Stimulated activated CD4-positive, alpha-beta T cell treated with anti-CD3 and anti-CD28 coated beads, TNF-alpha, amount 100 ng/mL, for 1 hour (primary cell): ENCODE measurements around the gene OR5H1.
"Not testable (repeated sequence)": the region's sequence is repeated elsewhere in the genome, so short reads cannot be mapped to it uniquely, and the experiment has no call there.

ENCODE experiments used
- DNase-seq, 3 donors: peaks; one replicate each; pipeline ENCODE4 v3.0.0-alpha.2; 2020; ENCODE audit warnings: low read depth in 3 of 3, low spot score in 1 of 3

Gene OR5H1

DNA sequence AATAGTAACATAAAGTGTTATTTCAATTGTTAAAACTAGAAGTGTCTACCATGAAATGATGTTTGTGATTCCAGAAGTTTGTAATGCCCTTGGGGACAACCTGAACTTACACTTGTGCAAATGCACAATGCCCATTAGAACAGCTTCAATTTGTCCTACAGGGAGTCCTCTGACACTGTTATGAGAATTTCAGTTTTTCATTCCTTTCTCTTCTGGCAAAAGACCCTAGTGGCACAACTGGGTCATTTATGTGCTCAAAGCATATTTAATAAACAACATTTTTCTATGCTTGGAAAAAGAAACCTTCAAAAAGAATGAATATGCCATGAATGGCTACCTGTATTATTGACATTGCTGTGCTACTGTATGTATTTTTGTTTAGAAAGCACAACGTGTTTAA, at the start of gene OR5H1:
TSS of gene OR5H1 (plus strand) at position 301 of the 400 bp plus-strand sequence. CDS start 1,977 bp downstream, outside the sequence.
- DNase-seq = no peak

DNA sequence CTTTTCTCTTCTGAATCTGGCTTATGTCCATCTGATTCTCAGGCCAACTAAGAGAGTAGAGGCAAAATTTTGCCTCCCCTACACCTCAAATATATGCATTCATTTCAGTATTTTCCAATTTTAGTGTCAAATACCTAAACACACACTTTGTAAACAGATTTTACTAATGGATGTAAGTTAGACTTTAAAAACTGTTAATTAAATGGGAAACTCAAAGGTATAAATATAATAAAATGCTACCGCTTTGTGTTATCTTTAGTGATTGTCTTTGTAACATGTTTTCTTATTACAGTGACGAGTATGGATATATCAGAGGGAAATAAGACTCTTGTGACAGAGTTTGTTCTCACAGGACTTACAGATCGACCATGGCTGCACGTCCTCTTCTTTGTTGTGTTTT, 43.6 kb upstream of the OR5H1 start, which contains the start of gene OR5AC2:
TSS of gene OR5AC2 (plus strand) at position 301 of the 400 bp plus-strand sequence. CDS start at position 301, 0 bp downstream.
- no peak for DNase-seq

DNA sequence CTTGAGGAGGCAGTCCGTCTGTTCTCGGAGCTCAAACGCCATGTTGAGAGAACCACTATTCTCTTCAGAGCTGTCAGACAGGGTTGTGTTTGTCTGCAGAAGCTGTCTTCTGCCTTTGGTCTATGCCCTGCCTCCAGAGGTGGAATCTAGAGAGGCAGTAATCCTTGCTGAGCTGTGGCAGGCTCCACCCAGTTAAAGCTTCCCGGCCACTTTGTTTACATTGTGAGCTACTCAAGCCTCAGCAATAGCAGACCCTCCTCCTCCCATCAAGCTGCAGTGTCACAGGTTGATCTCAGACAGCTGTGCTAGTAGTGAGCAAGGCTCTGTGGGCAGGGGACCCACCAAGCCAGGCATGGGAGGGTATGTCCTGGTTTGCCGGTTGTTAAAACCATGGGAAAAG, 34.6 kb upstream of the OR5H1 start:
- no peak for DNase-seq

DNA sequence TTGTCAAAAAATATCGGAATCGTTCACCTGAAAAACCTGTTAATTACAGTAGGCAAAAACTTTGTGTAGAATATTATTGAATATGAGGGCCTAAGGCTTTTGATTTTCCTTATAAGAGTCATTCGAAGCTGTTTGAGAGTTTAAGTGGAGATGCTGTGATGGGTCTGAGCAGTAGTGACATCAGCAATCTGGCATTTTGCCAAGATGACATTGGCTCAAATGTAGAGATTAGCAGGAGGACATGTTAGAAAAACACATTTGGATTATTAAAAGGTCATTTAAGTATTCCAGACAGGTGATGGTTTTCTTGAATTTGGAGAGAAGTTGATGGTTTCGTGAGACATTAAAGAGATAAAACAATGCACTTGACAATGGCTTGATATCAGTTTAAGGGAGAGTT, 30.7 kb upstream of the OR5H1 start:
- no peak for DNase-seq

DNA sequence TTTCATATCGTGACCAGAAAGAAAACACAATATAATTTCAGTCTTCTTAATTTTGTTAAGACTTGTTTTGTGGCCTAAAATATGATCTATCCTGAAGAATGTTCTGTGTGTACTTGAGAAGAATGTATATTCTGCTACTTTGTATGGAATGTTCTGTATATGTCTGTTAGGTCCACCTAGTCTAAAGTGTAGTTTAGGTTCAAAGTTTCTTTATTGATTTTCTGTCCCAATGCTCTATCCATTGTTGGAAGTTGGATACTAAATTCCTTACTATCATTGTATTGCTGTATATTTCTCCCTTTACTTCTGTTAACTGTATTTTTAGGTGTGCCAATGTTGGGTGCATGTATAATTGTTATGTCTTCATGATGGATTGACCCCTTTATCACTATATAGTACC, 22.4 kb upstream of the OR5H1 start:
- DNase-seq = no peak

DNA sequence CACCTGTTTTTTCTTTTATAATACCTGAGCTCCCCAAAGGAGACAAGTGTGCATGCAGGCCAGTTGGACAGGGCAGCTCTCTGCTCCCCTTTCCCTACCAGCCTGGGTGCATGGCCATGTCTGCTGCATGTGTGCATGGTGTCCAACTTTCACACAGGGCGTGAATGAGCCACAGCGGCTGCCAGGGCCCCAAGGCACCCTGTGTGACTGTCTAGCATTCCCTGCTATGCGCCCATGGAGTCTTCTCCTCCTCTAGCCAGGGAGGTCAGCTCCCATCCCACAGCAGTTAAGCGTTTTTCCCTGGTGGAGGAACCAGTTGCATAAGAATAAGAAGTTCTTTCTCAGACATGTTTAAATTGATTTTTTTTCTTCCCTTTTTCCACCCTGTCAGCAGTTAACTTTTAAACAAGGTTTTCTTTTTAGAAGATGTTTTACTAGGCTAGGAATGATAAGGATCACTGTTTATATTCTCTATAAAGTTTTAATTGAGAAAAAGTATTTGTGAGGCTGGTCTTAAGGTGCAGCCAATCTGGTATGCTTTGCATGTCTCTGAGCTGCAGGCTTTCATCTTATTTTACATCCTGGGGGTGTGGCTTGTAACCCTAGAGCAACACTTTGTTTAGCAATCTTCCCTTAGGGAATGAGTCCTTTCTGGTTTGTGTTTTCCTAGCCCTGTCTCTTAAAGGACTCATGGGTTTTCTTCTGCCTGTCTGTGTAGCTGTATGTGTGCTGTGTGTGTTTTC, 20.5 kb upstream of the OR5H1 start:
- DNase-seq = no peak

DNA sequence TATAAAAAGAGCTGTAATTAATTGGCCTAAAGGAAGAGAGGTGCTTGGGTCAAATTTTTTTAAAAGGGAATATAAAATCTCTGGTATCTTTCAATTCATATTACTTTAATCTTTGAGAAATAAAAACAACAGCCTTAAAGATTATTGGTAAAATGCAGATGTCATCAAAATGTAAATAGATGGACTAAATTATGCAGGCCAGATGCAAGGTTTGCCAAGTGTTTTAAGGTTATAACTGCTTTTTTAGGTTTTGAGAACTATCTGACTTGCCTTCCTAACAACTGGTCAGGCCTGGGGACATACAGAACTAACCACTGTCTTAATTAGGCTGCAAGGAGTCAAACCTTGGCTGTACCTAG, 20.0 kb upstream of the OR5H1 start:
- no peak for DNase-seq

DNA sequence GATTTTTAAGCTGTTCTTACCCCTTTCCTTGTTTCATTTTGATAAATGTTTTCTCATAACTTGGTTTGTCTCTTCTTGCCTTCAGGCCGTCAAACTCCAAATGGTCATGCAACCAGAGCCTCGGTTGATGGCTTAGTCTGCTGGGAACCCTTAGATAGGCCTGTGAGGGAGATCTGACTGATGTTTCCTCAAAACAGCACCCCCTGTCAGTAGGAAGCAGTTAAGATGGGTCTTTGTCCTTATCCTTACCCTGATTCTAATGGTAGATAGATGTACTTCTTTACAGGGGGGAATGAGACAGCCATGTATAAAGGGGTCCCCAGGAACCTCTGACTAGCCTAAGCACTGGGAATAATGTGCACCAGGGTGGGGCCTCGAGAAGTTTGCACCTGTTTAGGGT, 16.3 kb upstream of the OR5H1 start:
- DNase-seq = no peak

DNA sequence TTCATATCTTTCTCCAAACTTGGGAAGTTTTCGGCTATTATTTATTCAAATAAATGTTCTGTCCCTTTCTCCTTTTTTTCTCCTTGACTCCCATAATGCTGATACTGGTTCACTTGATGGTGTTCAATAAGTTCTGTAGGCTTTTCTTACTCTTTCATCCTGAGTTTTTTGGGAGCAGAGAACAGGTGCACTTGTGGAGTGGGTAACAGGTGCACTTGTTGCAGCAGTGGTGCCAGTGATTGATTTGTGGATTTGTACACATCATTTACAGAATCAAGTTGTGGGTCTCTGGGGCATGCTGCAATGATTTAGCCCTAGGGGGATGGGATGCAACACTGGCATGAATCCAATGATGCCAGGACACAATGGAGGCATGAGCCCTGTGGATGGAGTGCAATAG, 14.8 kb upstream of the OR5H1 start:
- no peak for DNase-seq

DNA sequence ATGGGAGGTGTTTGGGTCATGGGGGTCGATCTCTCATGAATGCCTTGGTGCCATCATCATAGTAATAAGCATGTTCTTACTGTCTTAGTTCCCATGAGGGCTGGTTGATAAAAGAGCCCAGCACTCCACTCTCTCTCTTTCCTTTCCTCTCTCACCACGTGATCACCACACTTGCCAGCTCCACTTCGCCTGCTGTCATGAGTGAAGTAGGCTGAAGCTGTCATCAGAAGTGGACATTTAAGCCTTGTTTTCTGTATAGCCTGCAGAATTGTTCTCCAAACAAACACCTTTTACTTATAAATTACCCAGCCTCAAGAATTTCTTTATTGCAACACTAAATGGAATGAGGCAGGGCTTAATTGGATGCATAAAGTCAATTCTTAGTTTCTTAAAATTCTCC, 6.1 kb downstream of the OR5H1 start:
- DNase-seq = no peak

DNA sequence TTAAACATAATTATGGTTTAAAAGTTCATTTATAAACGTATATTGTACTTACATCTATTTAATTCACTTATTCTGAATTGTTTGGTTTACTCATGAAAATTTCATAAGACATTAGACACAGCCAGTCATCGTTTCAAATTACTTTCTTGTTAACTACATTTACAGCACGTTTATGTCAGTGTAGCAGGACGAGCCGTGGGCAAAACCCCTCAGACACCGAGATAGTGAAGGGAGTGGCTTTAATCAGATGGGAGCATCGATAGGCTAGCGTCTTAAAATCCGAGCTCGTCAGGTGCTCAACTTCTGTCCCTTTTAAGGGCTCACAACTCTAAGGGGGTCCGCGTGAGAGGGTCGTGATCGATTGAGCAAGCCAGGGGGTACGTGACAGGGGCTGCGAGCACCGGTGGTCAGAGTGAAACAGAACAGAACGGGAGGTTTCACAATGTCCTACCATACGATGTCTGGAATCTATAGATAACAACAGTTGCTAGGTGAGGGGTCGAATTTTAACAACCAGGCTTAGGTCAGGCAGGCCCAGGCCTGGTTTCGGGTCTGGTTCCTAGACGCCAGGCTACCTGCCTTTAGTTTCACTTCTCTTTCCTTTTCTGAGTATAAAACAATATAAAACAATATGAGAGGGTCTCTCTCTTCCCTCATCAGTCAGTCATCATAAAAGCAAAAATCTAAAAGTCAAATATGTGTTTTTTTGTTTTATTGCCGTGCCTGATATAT, 7.5 kb downstream of the OR5H1 start:
- DNase-seq = not testable (repeated sequence)

DNA sequence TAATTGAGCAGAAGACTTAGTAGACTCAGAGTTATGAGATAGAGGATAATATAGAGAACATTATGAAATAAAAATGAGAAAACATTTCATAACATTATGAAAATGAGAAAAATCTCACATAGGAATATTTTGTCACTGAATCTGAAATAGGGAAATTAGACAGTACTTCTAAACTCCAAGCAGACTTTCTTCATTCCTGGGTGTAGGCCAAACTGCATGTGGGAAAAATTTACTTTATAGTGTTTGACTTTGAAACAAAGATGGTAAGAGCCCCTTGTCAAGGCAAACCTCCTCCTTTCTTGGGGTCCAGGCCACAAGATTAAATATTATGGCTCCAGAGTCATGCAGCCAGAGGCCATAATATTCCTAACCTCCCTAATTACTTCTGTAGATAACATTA, 10.0 kb downstream of the OR5H1 start:
- no peak for DNase-seq

DNA sequence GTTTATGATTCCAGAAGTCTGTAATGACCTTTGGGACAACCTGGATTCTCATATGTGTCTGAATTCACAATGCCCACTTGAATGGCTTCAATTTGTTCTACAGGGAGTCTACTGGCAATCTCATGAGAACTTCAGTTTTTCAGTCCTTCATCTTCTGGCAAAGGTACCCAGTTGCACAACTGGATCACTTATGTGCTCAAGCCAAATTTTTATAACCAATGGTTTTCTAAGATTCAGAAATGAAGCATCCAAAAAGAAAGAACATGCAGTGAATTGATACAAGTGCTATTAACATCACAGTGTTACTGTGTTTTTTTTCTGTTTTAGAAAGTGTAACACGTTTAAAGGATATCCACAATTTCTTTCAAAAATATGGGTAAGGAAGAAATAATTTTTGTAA, 16.7 kb downstream of the OR5H1 start, which contains the start of gene OR5H14:
TSS of gene OR5H14 (plus strand) at position 301 of the 400 bp plus-strand sequence. CDS start 1,907 bp downstream, outside the sequence.
- no peak for DNase-seq

DNA sequence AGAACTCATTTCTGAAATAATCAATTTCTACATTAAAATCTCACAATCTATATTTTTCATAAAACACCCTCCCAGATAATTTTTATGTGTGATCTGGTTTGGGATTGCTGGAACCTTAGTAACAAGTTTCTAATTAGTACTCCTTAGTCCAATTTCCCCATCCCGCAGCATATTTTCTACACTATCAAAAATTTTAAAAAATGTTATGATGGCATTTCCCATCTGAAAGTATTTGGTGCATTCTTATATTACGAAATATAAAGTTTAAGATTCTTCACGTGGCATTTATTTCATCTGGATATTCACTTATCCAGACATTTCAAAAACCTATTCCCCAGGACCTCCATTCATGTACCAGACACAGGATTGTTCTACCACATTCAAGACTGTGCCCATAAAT, 18.2 kb downstream of the OR5H1 start:
- DNase-seq = no peak

DNA sequence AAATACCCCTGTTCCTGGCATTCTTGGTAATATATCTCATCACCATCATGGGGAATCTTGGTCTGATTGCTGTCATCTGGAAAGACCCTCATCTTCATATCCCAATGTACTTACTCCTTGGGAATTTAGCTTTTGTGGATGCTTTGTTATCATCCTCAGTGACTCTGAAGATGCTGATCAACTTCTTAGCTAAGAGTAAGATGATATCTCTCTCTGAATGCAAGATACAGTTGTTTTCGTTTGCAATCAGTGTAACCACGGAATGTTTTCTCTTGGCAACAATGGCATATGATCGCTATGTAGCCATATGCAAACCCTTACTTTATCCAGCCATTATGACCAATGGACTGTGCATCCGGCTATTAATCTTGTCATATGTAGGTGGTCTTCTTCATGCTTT, 18.9 kb downstream of the OR5H1 start:
- DNase-seq = not testable (repeated sequence)

DNA sequence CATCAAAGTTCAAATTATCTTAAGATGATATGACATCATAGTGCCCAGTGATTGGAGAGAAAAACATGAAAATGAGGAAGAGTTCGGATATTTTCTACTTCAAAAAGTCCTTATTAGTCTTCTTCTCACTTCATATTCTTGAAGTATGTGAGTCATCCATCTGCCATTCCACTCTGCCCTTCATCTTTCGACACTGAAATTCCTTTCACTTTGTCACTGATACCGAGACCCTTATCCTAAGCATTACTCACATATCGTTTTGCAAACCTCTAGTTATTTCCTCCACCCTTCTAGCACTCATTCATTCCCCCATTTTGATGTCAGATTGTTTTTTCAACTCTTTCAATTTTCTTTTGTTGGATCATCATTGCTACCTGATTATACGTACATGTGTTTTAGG, 20.7 kb downstream of the OR5H1 start:
- no peak for DNase-seq

DNA sequence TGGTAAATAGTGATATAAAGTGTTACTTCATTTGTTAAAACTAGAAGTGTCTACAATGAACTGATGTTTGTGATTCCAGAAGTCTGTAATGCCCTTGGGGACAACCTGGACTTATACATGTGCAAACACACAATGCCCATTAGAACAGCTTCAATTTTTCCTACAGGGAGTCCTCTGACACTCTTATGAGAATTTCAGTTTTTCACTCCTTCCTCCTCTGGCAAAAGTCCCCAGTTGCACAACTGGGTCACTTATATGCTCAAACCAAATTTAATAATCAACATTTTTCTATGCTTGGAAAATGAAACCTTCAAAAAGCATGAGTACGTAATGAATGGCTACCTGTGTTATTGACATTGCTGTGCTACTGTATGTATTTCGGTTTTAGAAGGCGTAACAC, 35.9 kb downstream of the OR5H1 start, which contains the start of gene OR5H15:
TSS of gene OR5H15 (plus strand) at position 301 of the 400 bp plus-strand sequence. CDS start 2,004 bp downstream, outside the sequence.
- no peak for DNase-seq

DNA sequence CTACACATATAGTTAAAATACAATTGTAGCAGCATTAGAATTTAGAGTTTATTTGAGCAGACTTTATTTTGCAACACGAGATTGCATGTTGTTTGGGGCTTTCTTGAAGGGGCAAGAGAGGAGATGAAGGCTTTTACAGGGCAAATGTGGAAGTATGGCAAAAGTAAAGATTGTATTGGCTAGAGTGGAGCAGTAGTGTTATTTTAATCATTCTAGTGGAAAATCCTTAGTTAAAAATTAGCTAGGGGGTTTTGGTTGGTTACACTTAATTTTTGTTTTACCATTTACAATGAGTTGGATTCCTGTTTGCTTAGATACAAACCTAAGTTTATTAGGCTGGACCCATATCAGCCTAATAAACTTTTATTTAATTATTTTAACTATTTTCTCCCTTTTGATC, 40.5 kb downstream of the OR5H1 start:
- DNase-seq = no peak

DNA sequence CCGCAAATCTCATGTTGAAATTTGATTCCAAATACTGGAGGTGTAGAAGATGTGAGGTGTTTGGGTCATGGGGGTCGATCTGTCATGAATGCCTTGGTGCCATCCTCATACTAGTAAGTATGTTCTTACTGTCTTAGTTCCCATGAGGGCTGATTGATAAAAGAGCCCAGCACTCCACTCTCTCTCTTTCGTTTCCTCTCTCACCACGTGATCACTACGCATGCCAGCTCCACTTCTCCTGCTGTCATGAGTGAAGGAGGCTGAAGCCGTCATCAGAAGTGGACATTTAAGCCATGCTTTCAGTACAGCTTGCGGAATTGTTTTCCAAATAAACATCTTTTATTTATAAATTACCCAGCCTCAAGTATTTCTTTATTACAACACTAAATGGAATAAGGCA, 42.1 kb downstream of the OR5H1 start:
- DNase-seq = no peak

DNA sequence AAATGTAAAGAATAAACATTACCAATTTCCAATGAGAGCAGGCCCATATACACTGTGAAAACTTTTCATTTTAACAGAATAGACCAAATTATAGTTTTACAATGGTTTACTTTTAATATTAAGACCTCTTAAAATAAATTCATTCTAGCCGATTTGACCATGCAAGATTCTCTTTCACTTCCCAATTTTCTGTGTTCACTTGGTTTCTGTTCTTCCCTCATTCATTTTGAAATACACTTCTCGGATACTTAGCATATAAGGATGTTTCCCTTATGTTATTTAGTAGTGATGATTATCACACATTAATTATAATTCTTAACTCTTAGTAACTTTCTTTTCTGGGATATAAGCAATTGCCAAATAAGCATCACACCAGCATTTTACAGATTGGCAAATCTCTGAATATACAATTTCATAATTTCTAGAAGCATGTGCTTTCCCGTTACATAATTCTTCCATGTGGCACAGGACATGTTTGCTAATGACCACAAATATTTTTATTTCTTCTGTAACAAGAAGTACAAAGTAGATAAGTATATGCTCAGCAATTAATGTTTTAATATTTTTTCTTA, 49.9 kb downstream of the OR5H1 start:
- no peak for DNase-seq

DNA sequence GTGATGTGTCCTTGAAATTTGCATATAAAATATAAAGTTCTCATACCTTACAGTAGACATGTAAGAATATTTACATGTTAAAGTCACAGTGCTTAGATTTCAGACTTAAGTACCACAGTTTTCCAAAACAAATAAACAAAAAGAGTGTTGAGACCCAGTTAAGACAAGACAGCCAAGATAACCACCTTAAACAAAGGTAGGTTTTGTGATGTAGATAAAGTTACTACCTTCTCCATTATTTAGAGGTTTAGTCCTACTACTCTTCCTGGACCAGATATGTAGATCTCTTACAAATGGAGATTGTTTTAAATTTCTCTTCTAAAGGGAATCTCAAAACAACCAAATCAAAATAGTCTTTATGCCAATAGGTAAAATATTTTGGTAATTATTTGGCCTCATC, 51.7 kb downstream of the OR5H1 start:
- DNase-seq = no peak

DNA sequence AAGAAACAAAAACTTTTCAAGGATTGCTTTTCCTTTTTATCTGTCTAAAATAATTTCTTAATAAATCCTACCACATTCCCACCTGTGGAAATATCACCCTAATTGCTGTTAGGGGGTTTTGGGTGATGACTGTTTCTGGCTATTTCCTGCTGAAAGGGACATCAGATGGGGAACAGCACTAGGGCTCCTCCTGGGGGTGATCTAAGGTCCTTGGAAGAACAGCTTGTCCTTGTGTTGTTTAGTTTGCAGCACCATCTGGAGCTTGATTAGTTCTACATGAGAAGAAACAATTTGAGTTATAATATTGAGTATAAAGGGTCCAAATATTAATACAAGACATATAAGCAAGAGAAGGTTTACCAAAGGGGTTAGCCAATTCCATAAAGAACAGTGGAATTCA, 54.7 kb downstream of the OR5H1 start:
- no peak for DNase-seq
